NCI-H1092 treated with DMSO at 0.1 percent for 48 hours (cell line): Measurements from ENCODE around the gene KRT6C.
"Not testable (repeated sequence)": the region's sequence is repeated elsewhere in the genome, so short reads cannot be mapped to it uniquely, and the experiment has no call there.

Source experiments
- DNase-seq: peaks from one replicate; lab custom pipeline; 2025; lab: John Stamatoyannopoulos, UW

Gene KRT6C

DNA sequence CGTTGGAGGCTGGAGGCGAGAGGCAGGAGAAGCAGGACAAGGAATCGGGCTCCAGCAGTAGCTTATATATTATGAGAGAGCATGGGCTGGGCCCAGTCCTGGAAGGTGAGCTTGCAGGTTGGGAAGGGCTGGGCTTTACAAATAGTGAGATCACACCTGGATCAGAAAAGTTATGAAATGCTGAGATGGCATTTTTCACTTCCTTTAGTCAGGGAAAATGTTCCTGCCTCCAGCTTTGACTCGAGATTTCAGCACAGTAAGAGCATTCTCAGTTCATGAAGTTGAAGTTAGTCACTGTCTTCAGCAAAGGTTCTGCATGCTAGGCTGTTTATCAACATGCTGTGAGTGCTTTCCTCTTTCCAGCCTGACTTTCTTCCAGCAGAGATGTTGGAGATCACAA lies at the start of gene KRT6C:
Gene KRT6C (minus strand): TSS at position 38 of the 400 bp plus-strand sequence. CDS start 68 bp downstream, outside the sequence.
- no peak for DNase-seq

DNA sequence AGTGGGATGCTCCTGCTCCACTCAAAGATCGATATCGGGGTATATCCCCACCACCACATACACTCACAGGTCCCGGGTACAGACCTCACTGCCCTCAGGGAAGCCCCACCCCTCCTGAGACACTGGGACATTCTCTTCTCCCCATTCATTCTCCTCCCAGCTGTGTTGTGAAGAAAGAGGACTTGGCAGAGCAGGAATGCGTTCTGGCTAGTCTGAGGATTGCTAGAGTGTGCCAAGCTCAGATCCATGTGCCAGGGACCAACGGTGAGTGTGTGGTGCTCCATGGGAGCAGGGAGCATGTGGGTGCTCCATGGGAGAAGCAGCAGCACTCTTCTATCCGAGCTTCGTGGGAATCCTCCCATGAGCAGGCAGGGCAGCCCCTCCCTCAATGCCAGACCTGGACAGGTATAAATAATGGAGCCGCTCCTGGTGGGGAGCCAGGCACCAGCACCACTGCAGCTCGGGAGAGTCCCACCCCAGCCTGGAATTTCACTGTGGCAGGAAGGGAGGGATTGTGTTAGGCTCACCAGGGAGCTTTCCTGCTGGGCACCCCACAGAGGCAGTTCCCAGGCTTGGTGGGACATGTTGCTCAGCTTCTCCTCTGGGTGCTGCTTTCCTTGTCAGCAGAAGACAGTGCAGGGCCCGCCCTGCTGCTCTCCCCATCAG lies 48.9 kb upstream of the KRT6C start:
- DNase-seq: no peak

DNA sequence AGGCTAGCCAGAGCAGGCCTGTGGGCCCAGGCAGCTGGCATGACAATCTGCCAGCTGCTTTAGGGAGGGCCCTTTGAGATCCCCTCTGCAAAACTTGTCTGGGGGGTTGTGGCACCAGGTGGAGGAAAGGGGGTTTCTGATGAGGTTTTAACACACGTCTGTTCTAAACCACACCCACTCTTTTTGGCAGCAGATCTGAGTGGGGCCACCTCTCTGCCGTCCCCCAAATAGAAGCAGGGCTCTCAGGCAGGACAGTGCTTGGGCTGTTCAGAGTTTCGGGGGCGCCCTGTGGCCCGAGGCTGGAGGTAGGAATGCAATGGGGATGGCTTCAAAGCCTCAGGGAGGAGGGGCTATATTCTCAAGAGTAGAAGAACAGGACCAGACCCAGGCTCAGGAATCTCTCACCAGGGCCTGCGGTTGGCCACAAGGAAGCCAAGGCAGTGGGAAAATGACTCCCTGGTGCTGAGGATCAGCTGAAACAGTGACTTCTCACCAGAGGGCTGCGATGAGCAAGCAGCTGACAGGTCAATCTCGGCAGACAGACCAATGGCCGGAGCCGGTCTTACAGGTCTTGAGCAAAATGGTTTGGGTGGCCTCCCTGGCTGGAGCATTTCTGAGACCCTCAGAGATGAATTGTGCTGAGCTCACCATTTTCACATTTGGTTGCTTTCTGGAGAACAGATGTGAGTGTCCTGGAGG lies 48.1 kb upstream of the KRT6C start:
- no peak for DNase-seq

DNA sequence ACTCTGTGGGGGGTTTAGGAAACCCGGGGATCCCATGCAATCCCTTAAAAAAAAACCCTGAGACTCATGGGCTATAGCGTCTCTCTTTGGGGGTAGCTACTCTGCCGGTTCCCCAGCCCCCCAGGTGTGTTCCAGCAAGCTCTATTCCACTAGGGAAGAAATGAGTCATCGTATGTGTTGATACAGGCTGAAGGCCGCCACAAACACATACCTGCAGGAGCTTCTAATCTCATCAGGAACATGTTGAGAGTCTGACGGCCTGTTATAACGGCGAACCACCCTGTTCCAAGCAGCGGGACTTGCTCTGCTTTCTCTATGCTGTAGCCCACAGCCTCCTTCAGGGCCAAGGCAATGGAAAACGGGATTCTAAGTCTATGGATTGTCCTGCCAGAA lies 47.6 kb upstream of the KRT6C start:
- DNase-seq: no peak

DNA sequence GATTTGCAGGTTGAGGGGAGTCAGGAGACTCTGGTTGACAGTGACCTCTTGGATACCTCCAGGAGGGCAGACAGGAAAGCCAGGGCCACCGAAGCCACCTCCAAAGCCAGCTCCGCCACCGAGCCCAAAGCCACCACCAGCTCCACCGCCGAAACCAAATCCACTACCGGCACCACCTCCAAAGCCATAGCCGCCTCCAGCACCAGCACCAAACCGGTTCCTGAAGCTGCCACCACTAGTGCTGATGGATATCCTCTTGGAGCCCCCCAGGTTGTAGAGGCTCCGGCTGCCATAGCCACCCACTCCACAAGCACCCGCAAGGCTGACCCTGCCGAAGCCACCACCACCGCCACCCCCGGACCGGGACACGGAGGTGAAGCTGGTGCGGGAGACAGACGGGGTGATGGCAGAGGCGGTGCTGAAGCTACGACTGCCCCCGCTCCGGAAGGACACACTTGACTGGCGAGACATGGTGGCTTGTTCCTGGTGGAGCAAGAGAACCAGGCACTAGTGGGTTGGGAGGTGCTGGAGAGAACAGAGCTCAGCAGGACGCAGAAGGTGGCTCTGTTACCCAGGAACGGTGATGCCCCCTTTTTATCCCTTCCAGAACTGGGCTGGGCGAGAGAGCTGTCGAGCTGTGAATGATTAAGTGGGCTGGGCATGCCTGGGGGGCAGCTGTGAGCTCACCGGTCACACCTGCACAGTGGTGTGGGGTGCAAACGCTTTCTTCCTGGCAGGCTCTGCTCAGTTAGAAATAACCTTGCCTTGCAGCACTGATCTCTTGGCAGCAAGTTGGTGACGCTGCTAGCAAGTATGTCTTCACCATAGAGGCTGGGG lies 46.4 kb upstream of the KRT6C start, which contains the start of gene KRT5:
Gene KRT5 (minus strand): TSS at position 569 of the 837 bp plus-strand sequence. CDS start 98 bp downstream, at position 471.
- no peak for DNase-seq

DNA sequence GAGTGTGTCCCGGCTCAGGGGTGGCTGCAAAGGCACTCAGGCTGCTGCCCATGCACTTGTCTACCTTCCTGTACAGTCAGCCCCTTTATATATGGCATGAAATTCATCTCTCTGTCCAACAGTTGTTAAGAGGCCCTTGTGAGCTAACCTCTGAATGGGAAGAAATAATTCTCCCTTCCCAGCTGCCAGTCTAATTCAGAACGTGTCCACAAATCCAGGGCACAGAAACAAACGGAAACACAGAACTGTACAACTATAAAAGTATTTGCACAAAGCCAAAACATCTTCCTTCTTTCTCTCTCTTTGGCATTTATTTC lies 45.7 kb upstream of the KRT6C start:
- no peak for DNase-seq

DNA sequence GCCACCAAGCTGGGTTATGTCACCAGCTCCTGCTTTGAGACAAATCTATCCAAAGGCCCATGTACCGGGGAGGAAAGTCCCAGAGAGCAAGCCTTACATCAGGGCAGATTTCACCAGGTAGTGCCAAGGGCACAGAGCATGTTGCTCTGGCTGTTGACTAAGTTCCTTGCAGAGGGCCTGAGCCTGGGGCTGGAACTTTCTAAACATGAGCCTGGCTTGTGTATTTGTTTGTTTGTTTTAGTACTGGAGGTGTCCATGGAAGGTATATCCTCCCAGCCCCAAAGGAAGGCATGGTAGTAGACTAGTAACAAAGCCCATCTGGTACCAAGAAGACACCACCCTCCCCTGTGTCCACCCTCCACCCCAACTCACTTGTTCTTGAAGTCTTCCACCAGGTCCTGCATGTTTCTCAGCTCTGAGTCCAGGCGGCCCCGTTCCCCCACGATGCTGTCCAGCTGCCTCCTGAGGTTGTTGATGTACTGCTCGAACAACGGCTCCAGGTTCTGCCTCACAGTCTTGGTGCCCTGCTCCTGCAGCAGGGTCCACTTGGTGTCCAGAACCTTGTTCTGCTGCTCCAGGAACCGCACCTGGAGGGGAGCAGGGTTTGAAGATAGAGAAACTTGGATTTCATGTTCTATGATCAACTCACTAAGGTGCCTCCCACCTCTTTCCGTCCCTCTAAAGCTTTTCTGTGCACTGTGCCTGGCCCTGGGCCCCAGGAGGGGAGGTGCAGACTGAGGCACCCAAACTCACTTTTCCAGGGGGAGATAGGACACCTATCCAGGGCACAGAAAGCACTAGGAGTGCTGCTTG lies 45.2 kb upstream of the KRT6C start:
- no peak for DNase-seq

DNA sequence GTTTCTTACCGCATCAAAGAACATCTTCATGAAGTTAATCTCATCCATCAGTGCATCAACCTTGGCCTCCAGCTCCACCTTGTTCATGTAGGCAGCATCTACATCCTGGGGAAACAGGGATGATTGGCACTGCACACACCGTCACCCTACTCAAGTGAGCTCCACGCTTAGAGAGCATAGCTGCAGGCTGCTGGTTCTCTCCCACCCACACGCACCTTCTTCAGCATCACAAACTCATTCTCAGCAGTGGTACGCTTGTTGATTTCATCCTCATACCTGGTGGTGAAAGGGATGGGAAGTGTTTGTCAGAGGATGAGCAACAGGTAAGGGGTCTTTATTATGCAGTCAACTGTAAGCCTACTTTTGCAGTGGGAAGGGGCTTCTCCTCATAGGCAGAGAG lies 44.3 kb upstream of the KRT6C start:
- no peak for DNase-seq

DNA sequence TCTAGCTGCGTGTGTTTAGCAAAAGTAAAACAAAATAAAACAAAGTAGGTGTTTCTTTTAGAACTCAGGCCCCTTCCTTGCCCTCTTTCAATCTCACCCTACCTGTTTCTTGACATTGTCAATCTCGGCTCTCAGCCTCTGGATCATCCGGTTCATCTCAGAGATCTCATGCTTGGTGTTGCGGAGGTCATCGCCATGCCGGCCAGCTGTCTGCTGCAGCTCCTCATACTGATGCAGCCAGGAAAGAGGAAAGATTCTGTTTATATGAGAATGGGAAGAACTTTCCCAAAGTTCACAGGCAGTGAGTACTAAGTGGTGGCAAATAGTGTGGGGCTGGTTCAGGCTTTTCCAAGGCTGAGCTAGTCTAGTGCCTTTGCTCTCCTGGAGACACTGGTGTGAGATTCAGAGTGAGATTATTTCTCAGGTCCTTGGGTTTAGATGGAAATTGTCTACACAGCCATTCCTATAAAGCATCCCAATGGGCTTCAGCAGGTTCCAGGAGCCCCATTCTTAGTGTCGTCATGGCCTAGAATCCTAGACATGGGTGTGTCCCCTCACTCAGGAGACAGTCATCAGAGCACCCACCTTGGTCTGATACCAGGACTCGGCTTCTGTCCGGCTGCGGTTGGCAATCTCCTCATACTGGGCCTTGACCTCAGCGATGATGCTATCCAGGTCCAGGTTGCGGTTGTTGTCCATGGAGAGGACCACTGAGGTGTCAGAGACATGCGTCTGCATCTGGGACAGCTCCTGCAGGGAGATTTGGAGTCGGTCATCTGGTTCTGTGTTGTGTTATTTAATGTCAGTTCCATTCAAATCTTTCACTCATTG lies 43.6 kb upstream of the KRT6C start:
- no peak for DNase-seq

DNA sequence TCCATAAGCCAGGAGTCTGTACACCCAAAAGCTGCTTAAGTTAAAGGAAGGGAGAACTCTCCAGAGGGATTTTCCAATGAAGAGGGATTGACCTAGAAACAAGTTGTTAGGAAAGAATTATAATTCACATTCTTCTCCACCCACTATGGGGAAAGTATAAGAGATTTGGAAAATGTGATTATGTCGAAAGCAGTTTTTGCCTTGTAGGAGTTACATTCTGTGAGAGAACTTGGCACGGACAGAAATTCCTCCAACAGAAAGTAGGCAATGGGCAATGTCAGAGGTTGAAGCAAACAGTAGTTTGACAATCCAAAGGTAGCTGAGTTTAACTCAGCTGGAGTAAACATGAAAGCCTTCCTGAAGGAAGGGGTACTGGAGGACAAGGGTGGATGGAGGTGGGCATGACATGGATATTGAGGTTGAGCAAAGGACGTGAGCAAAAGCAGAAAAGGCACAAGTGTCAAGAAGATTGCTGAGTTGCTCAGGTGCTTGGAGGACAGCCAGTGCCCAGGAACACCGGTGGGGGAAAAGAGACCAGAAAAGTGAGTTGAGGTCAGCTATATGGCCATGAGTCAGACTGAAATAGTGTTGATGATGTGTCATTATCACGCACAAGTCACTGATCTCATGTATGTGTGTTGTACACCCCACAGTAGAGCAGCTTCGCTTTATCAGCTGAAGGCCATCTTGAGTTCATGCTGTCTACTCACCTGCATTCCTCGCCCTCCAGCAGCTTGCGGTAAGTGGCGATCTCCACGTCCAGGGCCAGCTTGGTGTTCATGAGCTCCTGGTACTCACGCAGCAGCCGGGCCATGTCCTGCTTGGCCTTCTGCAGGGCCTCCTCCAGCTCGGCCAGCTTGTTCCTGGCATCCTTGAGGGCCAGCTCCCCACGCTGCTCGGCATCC lies 42.6 kb upstream of the KRT6C start:
- DNase-seq: no peak

DNA sequence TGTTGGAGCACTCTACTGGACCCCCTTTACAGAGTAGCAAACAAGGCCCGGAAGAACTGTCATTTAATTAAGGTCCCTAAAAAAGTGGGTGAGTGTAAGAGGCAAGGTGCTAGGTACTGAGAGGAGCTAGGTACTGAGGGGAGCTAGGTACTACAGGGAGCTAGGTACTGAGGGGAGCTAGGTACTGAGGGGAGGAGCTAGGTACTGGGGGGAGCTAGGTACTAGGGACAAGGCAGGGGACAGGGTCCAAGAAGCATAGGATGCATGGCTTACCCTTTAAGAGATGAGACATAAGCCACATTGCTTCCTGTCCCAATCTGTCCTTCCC lies 41.7 kb upstream of the KRT6C start:
- DNase-seq: no peak

DNA sequence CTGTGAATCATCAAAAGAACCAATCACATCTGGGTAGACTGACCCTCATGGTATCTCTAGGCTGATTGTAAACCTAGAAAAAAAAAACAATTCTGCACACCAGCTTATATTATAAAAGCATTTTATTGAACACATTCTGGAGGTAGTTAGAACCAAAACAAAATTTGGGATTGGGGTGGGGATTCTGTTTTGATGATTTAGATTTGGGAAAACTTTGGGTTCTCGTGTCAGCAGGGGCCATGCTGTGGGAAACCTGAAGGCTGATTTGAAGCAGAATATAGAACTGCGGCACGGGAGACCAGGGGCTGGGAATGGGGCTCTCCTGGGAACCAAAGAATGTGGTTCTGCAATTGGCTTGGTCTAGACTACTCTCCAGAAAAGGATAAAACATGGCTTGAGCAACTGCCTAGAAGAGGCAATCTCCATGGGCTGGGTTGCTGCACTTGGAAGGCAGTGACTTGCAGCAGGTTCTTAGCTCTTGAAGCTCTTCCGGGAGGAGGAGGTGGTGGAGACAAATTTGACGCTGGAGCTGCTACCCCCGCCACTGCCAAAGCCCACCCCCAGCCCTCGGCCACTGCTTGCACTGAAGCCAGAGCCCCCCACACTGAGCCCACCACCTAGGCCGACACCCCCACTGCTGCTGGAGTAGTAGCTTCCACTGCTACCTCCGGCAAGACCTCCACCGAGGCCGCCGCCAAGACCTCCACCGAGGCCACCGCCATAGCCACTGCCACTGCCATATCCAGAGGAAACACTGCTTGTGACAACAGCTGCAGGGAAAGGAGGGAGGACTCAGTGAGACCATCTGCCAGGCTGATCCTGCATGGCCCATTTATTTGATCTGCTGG lies 41.1 kb upstream of the KRT6C start:
- no peak for DNase-seq

DNA sequence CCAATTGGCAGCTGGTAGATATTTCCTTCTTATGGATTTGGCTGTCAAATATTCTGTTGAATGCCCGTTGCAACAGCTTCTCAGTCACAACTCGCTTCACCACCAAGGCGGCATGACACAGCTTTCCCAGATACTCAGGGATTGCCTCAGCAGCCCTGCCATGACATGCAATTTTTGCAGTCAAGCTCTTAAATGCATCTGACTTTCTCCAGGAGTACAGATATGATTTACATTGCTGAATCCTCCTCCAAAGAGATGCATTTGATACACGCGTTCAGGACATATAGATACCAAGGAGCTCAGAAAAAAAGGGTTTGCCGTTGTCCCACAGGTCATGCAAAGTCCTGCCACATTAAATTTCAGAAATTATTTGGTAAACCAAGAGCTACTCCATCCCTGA lies 40.1 kb upstream of the KRT6C start:
- DNase-seq: no peak

DNA sequence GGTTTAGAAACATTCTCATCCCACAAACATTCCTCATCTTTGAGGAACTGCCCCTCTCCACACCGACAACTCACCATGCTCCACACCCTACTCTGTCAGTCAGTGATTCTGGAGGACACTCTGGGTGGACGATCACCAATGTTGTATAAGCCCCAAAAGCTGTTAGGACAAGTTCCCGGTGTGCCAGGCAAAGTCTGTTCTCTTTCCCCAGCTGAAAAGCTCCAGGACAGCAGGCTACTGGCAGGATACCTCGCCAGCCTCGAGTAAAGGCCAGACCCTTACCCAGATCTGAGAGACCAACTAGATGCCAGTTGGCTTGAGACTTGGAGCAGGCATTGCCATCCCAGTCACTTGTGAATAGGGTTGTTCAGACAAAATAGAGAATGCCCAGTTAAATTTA lies 34.6 kb upstream of the KRT6C start:
- DNase-seq: no peak

DNA sequence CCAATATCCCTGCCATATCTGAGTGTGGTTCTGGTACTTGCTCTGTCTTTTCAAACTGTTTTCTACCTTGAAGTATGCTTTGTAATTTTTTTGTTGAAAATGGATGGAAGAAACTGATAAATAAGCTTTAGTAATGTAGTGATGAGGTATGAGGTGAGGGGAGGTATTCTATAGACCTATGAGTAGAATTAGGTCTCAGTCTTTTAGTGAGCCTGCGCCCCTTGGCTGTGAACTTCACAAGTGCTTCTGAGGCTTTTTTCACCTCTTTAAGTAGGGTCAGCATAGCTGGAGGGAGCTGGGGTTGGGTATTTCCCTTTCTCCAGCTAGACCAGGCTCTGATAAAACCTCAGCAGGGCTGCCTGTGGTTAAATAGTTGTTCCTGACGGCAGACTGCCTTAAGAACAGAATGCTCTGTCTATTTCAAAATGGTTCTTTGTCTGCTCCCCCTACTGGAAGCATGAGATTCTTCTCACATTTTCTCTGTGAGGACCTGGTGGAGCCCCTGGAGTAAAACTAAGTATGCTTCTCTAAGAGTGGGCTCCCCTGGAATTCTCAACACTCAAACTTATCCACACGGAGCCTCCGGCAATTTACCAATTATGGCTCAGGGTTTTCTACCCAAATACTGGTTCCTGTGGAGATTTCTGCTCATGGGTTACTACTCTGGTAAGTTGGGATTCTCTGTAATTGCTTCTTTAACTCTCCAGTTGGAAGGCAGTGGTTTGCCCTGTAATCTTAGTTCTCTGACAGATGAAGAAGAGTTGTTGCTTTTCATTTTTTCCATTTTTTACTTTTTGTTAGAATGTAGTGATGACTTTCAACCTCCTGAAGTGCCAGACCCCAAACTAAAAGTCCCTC lies 33.5 kb upstream of the KRT6C start:
- peak; percentile 36 for DNase-seq

DNA sequence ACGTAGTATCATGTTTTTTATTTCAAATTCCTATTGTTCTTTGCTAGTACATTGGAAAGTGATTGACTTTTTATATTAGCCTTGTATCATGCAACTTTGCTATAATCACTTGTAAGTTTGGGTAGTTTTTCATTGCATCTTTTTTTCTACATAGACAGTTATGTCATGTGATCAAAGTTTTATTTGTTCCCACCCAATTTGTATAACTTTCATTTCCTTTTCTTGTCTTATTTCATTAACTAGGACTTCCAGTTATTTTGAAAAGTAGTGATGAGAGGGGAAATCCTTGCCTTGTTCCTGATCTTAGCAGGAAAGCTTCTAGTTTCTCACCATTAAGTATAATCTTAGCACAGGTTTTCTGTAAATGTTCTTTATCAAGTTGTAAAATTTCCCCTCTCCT lies 29.3 kb upstream of the KRT6C start:
- DNase-seq: no peak

DNA sequence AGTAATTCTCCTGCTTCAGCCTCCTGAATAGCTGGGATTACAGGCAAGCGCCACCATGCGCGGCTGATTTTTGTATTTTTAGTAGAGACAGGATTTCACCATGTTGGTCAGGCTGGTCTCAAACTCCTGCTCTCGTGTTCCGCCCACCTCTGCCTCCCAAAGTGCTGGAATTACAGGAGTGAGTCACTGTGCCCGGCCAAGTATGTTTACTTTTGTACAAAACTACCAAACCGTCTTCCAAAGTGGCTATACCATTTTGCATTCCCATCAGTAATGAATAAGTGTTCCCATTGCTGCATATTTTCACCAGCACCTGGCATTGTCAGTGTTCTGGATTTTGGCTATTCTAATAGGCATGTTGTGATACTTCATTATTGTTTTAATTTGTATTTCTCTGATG lies 27.9 kb upstream of the KRT6C start:
- no peak for DNase-seq

DNA sequence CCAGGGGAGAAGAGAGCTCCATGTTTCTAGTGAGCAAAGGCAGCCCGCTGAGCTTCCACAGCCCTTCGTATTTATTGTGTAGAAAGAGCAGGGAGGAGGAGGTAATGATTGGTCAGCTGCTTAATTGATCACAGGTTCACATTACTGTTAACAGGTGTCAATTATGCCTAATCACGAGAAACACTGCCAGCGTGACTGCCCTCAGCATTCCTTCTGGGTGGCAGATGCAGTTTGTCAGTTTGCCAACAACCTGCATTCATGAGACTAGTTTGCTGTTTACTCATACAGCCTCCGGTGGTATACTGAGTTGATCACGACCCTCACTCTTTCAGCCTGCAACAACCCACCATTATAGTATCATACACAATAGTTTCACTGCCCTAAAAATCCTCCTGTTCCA lies 27.0 kb upstream of the KRT6C start:
- not testable (repeated sequence) for DNase-seq
